Activated CD4-positive, CD25-positive, alpha-beta regulatory T cell (primary cell): ENCODE results near the gene MGLL.

Experiments
- DNase-seq, 4 experiments: peaks; one replicate each; lab custom pipeline; 2025; lab: John Stamatoyannopoulos, UW

The MGLL gene

DNA sequence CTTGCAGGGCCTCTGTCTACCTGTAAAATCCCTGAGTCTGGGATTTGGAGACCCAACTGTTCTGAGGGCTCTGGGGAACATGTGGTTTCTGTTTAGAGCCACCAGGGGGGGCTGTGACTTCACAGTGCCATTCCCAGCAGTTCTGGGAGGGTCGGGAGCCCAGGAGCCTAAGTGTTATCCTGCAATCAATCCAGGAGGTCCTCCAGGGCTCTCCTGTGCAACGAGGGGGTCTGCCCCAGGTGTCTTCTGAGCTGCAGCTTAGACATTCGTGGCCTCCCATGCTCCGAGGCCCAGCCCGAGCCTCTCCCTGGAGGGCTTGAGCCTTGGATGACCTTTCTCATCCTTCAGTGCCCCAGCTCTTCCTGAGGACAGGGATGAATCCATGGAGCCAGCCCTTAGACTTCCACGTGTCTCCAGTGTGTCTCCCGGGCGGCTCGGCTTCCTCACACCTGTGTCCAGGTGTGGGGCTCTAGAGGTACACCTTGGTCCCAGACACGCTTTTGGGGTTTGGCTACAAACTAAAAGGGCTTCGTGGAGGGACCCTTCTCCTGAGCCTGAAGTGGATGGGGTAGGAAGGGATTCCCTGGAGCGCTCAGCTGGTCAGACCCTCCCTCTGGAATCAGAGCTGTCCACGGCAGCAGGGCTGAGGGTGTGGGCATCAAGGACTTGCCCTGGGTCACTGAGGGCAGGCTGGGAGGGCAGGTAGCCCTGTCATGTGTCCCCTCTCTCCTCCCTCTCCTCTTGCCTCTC, 169.9 kb downstream of the MGLL start:
- DNase-seq, result no peak

DNA sequence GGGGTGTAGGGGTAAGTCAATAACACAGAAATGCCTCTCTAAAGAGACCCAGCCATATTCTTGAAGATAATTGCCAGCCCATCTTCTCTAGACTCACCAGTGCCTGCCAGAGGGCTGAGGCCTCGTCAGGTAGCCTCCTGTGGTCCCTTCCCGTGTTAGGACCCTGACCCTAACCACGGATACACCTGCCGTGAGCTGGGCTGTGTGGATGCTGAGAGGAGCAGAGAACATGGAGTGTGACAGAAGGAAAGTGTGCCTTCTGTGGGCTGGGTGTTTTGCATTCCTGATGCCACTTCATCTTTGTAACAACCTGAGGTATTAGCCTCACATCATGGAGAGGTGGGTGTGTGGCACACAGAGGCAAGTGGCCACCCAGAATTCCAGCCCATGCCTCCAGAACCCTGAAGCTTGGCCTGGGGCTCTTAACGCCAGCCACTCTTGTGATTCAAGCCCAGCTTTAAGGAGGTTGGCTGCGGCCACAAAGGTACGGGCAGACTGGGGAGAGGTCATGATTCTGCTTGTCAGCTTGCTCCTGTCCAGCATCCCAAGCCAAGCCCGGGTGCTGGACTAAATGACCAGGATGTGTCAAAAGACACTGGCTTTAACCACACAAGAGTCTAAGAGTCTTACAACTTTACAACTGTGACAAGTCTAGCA, 170.7 kb downstream of the MGLL start:
- DNase-seq, result no peak

- DNase-seq, result no peak
Observed at GRCh38 chr3:127650236-127650635, 172.1 kb downstream of the MGLL start.

DNA sequence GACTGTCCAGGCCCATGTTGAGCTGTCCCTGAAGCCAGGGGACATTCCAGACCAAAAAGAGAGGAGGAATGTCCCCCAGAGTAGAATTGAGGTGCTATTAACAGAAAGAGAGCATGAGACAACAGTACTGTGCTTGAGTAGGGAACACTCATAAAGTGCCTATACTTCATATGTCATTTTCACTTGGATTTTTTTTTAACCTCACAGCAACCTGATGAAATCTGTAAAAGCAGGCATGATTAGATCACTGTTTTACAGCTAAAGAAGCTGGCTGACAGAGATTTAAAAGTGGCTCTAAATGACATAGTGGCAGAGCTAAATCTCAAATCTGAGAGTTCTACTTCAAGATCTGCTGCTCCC, 174.5 kb downstream of the MGLL start:
- no peak for DNase-seq

DNA sequence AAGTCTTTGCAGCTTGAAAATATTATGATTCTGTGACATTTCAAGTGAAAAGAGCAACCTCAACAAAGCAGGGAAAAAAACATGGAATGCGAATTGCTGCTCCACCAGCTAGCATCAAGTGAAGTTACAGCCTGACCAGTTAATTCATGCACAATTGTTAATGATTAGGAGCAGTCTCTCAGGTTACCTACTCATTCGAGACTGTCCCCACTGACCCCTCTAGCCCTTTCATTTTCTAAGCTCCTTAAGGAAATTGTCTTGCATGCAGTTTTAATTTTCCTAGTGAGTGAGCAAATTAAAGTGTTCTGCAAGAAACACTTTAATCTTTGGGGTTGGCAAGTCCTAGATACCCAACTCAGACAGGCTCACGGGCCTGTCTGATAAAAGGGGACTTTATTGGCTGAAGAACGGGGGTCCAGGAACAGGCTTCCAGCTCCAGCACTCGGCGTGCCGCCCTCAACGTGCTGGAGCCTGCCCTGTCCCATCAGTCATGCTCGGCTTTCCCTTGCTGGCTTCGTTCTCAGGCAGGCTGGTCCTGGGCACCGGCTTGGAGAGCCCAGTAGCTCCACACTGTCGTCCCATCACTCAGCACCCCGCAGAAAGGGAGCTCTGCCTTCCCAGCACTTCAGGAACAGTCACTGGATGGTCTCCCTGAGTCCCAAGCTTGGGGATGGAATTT, 175.0 kb downstream of the MGLL start:
- no peak for DNase-seq

GRCh38 chr3:127646501-127647046, 175.7 kb downstream of the MGLL start:
- DNase-seq, result no peak

DNA sequence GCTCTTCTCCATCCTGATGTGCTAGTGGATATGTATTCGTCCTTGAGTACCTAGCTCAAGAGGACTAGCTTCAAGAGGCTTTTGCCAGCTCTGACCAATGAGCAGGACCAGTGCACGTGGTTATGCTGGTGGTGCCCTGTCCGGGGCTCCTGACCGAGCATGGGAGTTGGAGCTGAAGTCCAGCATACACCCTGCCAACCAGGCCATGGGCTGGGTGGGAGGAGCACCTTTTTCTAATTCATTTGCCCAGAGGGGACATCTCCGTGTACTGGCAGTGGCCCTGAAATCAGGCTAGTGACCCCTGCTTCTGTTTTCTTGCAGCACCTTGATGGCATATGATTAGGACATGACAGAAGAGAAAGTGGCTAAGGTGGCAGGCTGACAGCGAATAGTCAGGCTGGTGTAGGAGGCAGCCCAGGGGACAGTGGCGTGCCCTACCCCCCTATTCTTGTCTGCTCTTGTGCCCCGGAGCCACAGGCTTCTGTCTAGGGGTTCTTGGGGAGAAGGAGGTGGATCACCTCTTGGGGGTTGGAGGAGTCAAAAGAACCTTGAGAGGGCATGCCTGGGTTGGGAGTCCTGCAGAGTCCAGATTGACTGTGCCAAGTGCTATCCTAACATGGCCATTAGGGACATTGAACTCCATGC, 176.8 kb downstream of the MGLL start:
- DNase-seq, result no peak

- DNase-seq, result no peak
Observed at GRCh38 chr3:127644641-127645370, 177.5 kb downstream of the MGLL start.

GRCh38 chr3:127640042-127640355, 182.3 kb downstream of the MGLL start:
- no peak for DNase-seq

- DNase-seq, result no peak
Observed at GRCh38 chr3:127639173-127640041, 182.9 kb downstream of the MGLL start.
